Measurements from ENCODE around the gene APBB2. TPM values are rescaled to one million over a fixed set of nuclear protein-coding genes. Genes with fewer than 3 reads are reported as not detected.

APBB2 gene
- total and polyA plus RNA-seq, 11 donors: 8.6 to 39.1 (median 26.7) TPM

DNA sequence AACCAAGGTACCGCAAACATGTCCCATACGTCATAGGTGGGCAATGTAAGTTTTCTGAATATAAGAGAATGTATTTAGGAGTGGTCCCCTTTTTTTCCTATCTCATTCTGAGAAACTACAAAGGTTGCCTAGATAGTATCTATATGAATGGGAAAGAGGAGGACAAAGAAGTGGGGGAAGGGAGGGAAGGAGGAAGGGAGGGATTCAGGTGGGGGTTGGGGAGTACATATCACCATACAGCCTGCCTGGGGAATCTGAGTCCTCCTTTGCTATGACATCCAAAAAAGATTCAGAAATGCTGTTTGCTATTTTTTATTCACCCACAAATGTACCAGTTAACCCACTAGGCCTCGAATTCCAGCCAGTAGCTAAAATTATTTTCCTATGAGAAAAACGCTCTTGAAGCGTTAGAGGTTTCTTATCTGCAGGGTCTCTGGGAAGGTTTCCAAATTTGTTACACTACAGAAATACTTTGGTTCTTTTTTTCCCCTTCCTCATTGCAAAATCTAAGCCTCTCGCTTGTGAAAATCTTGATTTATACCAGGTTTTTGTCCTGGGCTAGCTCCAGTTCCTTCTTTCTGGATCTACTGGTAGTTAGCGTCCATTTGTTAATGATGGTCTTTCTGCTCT is 251.7 kb downstream of the APBB2 start:
- no peak for TF ChIP-seq POLR2A (IDR thresholded peaks at IDR 0.05)
- TF ChIP-seq, protein P1, sequence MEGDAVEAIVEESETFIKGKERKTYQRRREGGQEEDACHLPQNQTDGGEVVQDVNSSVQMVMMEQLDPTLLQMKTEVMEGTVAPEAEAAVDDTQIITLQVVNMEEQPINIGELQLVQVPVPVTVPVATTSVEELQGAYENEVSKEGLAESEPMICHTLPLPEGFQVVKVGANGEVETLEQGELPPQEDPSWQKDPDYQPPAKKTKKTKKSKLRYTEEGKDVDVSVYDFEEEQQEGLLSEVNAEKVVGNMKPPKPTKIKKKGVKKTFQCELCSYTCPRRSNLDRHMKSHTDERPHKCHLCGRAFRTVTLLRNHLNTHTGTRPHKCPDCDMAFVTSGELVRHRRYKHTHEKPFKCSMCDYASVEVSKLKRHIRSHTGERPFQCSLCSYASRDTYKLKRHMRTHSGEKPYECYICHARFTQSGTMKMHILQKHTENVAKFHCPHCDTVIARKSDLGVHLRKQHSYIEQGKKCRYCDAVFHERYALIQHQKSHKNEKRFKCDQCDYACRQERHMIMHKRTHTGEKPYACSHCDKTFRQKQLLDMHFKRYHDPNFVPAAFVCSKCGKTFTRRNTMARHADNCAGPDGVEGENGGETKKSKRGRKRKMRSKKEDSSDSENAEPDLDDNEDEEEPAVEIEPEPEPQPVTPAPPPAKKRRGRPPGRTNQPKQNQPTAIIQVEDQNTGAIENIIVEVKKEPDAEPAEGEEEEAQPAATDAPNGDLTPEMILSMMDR (IDR thresholded peaks at IDR 0.05): no peak
- no peaks in the 10 kb centered on the region for H3K36me3 ChIP-seq
- no peaks in the 10 kb centered on the region for H3K9me3 ChIP-seq
- H3K4me3 ChIP-seq: no peak overlapping the region
- H3K27ac ChIP-seq: peak overlapping the region in 7 of 12 donors; percentile 13 to 51 (median 23)
- no peaks in the 10 kb centered on the region for H3K27me3 ChIP-seq
- WGBS, 4 donors: 71 to 77% (median 74%) methylated on average over 7 of the region's 7 CpGs
- DNase-seq (no peak), ATAC-seq (peak in 1 of 4 donors; percentile 20)
- intact Hi-C loops (cut with DNase I): no loop called here
- H3K4me1 ChIP-seq: peaks cover 0 to 29% (median 8%) of the 10 kb centered on the region in 12 donors

DNA sequence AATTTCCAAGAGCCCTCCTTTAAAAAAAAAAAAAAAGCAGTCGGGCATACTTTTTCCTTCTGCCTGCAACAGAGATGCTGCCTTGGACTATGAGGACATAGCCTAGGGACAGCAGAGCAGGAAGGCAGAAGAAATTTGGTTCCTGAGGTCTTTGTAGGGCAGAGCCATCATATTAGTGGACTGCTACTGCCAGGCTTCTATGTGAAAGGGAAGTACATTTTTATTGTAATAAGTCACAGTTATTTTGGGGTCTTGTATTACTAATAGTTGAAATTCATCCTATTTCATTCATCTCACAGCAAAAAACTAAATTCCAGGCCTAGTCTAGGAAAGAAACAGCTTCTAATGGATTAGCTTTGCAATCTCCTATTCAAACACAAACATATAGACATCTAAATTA is 253.4 kb downstream of the APBB2 start:
- H3K27me3 ChIP-seq: no peaks in the 10 kb centered on the region
- DNase-seq (no peak), ATAC-seq (no peak)
- H3K27ac ChIP-seq: no peak overlapping the region
- H3K4me1 ChIP-seq: peaks cover 0 to 35% (median 13%) of the 10 kb centered on the region in 12 donors
- no peak overlapping the region for H3K4me3 ChIP-seq
- intact Hi-C loops (cut with DNase I): no loop called here
- 68 to 97% (median 88%) methylated on average over 1 of the region's 1 CpG for WGBS, 4 donors
- TF ChIP-seq POLR2A (IDR thresholded peaks at IDR 0.05): no peak
- TF ChIP-seq, protein P1 (IDR thresholded peaks at IDR 0.05): no peak
- H3K36me3 ChIP-seq: no peaks in the 10 kb centered on the region
- no peaks in the 10 kb centered on the region for H3K9me3 ChIP-seq

GRCh38 chr4:40957281-40957680 is 257.1 kb downstream of the APBB2 start:
- DNase-seq (no peak), ATAC-seq (no peak)
- Histone ChIP-seq H3K4me3 (no peak overlapping the region), H3K36me3 (no peaks in the 10 kb centered on the region), H3K9me3 (no peaks in the 10 kb centered on the region), H3K4me1 (peaks cover 7 to 55% (median 32%) of the 10 kb centered on the region in 12 donors), H3K27me3 (no peaks in the 10 kb centered on the region), H3K27ac (peak overlapping the region in 1 of 12 donors; percentile 44)
- intact Hi-C loops (cut with DNase I): no loop called here
- TF ChIP-seq POLR2A (IDR thresholded peaks at IDR 0.05): no peak
- TF ChIP-seq, protein P1 (IDR thresholded peaks at IDR 0.05): no peak
- WGBS, 4 donors: 92 to 97% (median 94%) methylated on average over 6 of the region's 6 CpGs

DNA sequence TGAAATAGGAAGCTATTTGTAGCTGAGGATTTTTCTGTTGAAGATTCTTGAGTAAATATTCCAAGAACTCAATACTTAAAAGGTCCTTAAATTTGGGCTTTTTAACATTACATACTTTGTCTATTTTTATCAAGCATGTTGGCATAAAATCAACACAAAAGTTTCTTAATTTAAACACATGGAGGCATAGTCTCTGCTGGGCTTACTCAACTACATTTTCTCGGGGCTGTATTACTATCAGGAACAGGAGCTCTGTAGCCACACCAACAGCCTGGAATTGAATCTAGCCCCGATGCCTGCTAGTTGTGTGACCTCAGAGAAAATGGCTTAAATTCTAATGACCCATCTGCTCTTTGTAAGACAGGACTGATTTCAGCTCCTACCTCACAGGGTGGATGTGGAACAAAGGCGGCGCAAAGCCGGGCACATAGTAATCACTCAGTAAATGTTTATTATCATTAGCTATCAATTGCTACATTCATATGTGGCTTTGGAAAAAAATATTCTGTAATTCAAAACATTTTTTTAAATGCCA is 257.6 kb downstream of the APBB2 start:
- peak overlapping the region in 6 of 12 donors; percentile 4 to 69 (median 26) for H3K27ac ChIP-seq
- H3K27me3 ChIP-seq: no peaks in the 10 kb centered on the region
- H3K9me3 ChIP-seq: no peaks in the 10 kb centered on the region
- DNase-seq: no peak
- no peaks in the 10 kb centered on the region for H3K36me3 ChIP-seq
- no peak overlapping the region for H3K4me3 ChIP-seq
- TF ChIP-seq, protein P1 (IDR thresholded peaks at IDR 0.05): no peak
- no peak for TF ChIP-seq POLR2A (IDR thresholded peaks at IDR 0.05)
- 76 to 89% (median 81%) methylated on average over 5 of the region's 5 CpGs for WGBS, 4 donors
- ATAC-seq: no peak
- H3K4me1 ChIP-seq: peaks cover 7 to 51% (median 30%) of the 10 kb centered on the region in 12 donors
- intact Hi-C loops (cut with DNase I): no loop called here

Measured in heart left ventricle (tissue), 16 donors.